ENCODE measurements around the gene PCDHB9. TPM values are rescaled to one million over a fixed set of nuclear protein-coding genes. Genes with fewer than 3 reads are reported as not detected.
"Not testable (repeated sequence)": the region's sequence is repeated elsewhere in the genome, so short reads cannot be mapped to it uniquely, and the experiment has no call there.

PCDHB9 gene
- total RNA-seq, 4 donors from 2014 or later: 0.18 to 1.7 (median 0.39) TPM

- H3K9me3 ChIP-seq: peaks cover 0 to 27% (median 2%) of the 10 kb centered on the region in 4 donors
- no peaks in the 10 kb centered on the region for H3K27me3 ChIP-seq
- DNase-seq: no peak
These were observed 6.6 kb upstream of the PCDHB9 start for GRCh38 chr5:141180313-141180712.

GRCh38 chr5:141182248-141182647 lies 4.7 kb upstream of the PCDHB9 start, which contains the start of gene PCDHB16:
Gene PCDHB16 (plus strand): TSS chr5:141182387. CDS start chr5:141182560, 173 bp downstream.
- DNase-seq: no peak
- H3K27ac ChIP-seq: no peak within 1 kb of the TSS
- H3K4me3 ChIP-seq: peak within 1 kb of the TSS in 1 of 4 donors; percentile 19
- TF ChIP-seq CTCF (IDR thresholded peaks at IDR 0.05): no peak
- TF ChIP-seq POLR2A (IDR thresholded peaks at IDR 0.05): no peak
- H3K36me3 ChIP-seq: no peaks in the 10 kb centered on the region
- H3K27me3 ChIP-seq: no peaks in the 10 kb centered on the region
- peaks cover 0 to 28% (median 2%) of the 10 kb centered on the region in 4 donors for H3K9me3 ChIP-seq
- no peaks in the 10 kb centered on the region for H3K4me1 ChIP-seq

More at GRCh38 chr5:141180313-141180712, 6.6 kb upstream of the PCDHB9 start:
- TF ChIP-seq CTCF (IDR thresholded peaks at IDR 0.05): no peak
- TF ChIP-seq POLR2A (IDR thresholded peaks at IDR 0.05): no peak
- Histone ChIP-seq H3K4me3 (no peak overlapping the region), H3K4me1 (no peaks in the 10 kb centered on the region), H3K36me3 (no peaks in the 10 kb centered on the region), H3K27ac (no peak overlapping the region)

GRCh38 chr5:141184117-141184855 lies 2.7 kb upstream of the PCDHB9 start:
- H3K4me3 ChIP-seq, H3K27me3 ChIP-seq, H3K4me1 ChIP-seq, DNase-seq, H3K27ac ChIP-seq, H3K36me3 ChIP-seq: not testable (repeated sequence)
- H3K9me3 ChIP-seq: peaks cover 0 to 20% (median under 1%) of the 10 kb centered on the region in 4 donors

GRCh38 chr5:141188682-141189081 lies 1.7 kb downstream of the PCDHB9 start:
- H3K27me3 ChIP-seq, H3K4me1 ChIP-seq, H3K36me3 ChIP-seq, DNase-seq, H3K4me3 ChIP-seq, H3K27ac ChIP-seq: not testable (repeated sequence)
- peaks cover 0 to 17% (median 0%) of the 10 kb centered on the region in 4 donors for H3K9me3 ChIP-seq

- peaks cover 0 to 16% (median 0%) of the 10 kb centered on the region in 4 donors for H3K9me3 ChIP-seq
- not testable (repeated sequence) for H3K4me3 ChIP-seq, H3K4me1 ChIP-seq, H3K36me3 ChIP-seq, H3K27me3 ChIP-seq, DNase-seq, H3K27ac ChIP-seq
These were observed 2.2 kb downstream of the PCDHB9 start for GRCh38 chr5:141189131-141189530.

GRCh38 chr5:141192110-141192725 lies 5.3 kb downstream of the PCDHB9 start, which contains the start of gene PCDHB10:
Gene PCDHB10 (plus strand): TSS chr5:141192353. CDS start chr5:141192553, 200 bp downstream.
- H3K9me3 ChIP-seq: peaks cover 0 to 14% (median 0%) of the 10 kb centered on the region in 4 donors
- TF ChIP-seq CTCF (IDR thresholded peaks at IDR 0.05): peak in 2 of 6 experiments; percentile 15 to 39
- no peak for TF ChIP-seq POLR2A (IDR thresholded peaks at IDR 0.05)
- H3K27ac ChIP-seq: no peak within 1 kb of the TSS
- no peak for DNase-seq
- H3K4me3 ChIP-seq: no peak within 1 kb of the TSS
- no peaks in the 10 kb centered on the region for H3K4me1 ChIP-seq
- H3K27me3 ChIP-seq: no peaks in the 10 kb centered on the region
- H3K36me3 ChIP-seq: no peaks in the 10 kb centered on the region

- DNase-seq, H3K4me3 ChIP-seq, H3K4me1 ChIP-seq, H3K36me3 ChIP-seq, H3K27me3 ChIP-seq, H3K27ac ChIP-seq: not testable (repeated sequence)
- peaks cover 0 to 34% (median 0%) of the 10 kb centered on the region in 4 donors for H3K9me3 ChIP-seq
These were observed 7.4 kb downstream of the PCDHB9 start for GRCh38 chr5:141194332-141194731.

All from Peyer's patch (tissue), 4 donors.